HG03565 (cell line): ENCODE data around the gene KIAA0930.
A peak's percentile ranks its signal among the peaks of the same experiment; 100 is the strongest.

Source experiments
- ATAC-seq: cut with Tn5 transposase; IDR thresholded peaks from one replicate; pipeline ENCODE4 v1.9.1; 2021; ENCODE audit warnings: mild to moderate bottlenecking, moderate library complexity; ENCODE audit not compliant: unreplicated experiment

Gene KIAA0930

DNA sequence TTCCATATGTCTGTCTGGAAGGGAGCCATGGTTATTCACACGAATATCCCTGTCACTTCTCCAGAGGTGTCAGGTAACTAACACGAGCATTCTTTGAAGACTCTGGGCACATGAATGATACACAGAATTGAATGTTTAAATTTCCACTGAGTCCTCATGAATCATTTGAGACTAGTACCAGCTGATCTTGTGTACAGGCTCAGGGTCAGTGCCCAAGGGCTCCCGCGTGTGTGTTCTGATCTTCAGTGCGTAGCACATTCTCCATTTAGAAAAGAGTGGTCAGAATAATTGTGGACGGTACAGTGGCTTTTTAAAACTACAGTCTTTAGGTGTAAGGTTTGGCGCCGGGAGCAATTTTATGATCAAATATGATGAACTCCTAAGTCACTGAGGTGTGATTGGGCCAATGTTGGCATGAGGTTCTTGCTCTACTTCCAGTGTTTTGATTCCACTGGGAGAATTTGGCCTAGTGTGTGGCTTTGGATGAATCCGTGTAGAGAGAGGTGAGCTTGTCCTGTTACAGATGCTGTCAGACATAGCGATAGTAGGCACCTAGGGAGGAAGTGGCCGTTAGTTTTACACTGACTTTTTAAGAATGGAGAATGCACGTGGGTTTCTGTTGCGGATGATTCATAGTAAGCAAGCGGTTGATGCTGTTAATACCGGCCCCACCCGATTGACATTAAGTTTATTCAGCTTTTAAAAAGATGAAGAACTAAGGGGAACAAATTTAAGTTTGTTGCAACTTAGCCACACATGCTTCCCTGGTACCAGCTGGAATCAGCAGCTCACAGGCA, 54.8 kb downstream of the KIAA0930 start:
- ATAC-seq, result no peak

DNA sequence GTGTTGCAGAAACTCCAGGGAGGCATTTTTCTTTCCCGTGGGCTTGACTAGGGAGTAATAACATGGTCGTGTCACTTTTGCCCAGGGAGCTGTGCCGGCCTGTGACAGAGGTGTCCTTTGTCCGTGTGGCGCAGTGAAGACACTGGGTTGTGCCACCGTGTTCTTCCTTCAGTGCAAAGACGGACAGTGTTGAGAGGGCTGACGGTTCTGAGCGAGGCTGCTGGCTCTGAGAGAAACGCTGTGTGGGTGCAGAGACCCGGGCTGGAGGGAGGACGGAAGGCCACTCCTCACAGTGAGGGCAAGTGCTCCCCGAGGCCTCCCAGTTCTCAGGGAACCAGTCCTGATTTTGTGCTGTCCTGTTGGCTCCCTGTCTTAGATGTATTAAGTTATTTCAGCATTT, 56.7 kb downstream of the KIAA0930 start:
- no peak for ATAC-seq

DNA sequence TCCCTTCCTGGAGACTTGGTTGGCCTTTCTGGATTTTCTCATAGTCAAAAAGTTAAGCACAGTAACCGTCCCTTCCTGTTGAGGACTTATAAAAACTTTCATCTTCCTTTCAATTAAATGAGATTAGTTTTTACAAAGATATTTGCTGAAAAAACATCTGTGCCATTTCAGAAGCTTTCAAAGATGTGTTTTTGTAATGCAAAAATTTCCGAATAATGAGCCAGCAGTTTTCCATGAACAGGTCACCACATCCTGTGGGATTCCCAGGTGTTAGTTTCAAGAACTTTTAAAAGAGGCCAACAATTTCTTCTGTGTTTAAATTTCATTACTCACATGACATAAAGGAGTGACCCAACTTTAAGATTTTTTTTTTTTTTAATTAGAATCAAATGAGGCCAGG, 58.9 kb downstream of the KIAA0930 start:
- no peak for ATAC-seq

DNA sequence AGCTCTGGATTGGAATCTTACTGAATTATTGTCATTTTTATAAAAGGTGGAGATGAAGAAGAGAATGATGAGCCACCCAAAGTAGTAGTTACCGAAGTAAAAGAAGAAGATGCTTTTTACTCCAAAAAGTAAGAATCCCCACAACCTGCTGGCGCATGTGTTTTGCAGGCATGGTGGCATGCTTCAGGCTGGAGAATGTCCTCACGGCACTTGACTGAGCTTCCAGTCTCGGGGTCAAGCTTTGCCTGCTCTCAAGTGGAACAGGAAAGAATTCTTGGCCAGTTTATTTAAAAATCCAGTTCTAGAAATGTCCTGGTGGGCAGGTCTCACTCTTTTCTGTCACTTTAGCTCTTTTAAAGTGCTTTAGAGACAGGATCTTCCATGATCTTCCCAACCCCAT, 59.5 kb downstream of the KIAA0930 start:
- ATAC-seq, result no peak

DNA sequence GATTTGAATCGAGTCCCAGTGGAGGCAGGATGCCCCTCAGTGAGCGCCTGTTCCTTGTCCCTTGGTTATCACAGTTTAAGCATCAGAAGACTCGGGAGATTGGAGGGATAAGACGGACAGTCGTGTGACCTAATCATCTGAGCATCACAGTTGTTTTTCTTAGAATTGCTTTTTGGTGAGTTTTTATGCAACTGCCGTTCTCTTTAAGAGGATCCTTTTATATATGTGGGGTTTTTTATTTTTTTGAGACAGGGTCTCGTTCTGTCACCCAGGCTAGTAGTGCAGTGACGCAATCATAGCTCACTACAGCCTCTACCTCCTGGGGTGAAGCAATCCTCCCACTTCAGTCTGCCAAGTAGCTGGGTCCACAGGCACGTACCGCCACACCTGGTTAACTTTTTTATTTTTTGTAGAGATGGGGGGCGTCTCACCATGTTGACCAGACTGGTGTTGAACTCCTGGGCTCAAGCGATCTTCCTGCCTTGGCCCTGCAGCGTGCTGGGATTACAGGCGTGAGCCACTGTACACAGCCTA, 60.5 kb downstream of the KIAA0930 start:
- no peak for ATAC-seq

DNA sequence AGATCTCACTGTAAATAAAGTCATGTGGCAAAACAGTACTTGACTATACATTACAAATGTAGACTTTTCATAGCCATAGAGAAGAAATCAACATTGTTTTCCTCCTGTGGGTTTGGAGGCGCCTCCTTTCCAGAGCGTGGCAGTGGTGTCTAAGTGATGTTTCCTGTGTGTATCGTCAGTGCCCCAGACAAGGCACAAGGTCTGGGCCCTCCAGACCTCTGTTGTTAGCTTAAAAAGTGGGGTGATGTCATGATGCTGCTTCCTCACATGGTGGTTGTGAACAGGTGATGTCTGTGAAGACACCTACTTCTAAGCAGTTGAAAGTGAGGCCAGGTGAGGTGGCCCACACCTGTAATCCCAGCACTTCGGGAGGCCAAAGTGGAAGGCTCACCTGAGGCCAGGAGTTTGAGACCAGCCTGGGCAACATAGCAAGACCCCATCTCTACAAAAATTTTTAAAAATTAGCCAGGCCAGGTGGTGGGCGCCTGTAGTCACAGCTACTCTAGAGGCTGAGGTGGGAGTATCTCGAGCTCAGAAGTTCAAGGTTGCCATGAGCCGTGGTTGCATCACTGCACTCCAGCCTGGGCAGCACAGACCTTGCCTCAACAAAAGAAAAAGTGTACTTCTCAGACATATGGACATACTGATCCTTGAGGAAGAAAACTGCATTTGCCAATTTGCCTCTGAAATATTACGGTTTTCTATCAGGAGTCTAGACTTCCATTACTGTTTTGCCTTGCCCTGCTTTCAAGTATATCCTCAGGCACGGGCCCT, 61.2 kb downstream of the KIAA0930 start:
- ATAC-seq, result no peak

DNA sequence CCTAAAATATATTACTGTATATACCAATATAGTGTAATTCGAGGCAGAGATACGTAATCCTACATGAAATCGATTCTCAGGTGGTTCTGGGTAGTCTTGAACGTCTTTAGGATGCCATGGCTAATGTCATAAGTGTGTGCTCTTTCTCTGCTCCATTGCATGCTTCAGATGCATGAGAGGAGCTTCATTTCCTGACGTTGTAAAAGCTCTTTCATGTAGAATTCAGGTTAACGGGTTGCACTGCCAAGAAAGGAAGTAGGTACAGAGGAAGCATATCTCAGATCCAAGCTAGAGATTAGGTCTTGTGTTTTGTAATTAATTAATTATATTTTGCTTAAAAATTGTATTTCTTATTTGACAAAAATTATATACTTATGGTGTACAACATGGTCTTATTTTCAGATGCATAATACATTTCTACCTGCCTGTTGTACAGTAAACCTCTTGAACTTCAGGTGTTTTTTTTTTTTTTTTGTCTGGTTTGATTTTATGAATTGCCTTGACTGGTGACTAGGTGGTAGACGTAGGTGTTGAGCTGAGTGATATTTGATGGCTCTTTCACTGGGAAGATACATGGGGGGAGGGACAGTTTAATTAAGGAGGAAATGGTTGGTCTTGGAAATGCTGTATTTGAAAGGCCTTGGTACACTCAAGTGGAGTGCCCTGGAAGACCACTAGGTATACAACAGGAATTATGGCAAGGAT, 67.7 kb downstream of the KIAA0930 start:
- no peak for ATAC-seq

DNA sequence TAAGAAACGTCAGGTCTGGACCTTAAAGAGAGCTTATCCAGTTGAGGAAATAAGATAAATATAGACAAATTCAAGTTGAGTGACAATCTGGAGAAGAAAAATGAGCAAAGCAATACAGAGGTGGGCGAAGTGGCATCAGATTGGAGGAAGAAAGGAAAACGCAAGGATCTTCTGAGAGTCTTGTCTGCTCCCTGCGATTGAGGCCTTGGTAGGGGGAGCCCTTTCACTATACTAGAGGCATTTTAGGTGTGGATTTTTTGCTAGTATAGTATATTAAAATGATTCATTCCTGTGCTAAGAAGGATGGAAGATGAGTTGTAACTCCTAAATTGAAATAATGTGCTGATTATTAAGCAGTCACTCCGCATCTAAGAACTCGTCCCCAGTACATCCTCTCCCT, 68.9 kb downstream of the KIAA0930 start:
- no peak for ATAC-seq

DNA sequence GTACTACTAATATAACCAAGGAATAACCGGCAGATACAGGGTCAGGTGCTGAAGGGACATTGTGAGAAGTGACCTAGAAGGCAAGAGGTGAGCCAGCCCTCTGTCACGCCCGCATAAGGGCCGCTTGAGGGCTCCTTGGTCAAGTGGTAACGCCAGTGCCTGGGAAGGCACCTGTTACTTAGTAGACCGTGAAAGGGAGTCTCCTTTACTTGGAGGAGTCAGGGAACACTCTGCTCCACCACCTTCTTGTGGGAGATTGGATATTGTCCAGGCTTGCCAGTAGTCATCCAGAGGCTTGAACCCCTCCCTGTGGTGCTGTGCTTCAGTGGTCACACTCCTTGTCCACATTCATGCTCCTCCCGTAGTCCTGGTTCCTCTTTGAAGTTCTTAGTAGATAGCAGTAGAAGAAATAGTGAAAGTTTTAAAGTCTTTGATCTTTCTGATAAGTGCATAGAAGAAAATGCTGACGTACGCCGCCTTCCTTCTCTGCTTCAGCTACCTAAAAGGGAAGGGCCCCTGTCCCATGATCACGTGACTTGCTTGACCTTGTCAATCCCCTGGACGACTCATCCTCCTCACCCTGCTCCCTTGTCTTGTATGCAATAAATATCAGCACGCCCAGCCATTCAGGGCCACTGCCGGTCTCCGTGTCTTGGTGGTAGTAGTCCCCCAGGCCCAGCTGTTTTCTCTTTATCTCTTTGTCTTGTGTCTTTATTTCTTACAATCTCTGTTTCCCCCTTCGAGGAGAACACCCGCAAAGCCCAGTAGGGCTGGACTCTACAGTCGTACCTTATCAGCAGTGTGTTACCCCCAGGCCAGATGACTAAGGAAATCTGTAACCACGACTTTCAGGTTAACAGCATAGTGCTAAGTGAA, 70.9 kb downstream of the KIAA0930 start:
- ATAC-seq, result no peak

DNA sequence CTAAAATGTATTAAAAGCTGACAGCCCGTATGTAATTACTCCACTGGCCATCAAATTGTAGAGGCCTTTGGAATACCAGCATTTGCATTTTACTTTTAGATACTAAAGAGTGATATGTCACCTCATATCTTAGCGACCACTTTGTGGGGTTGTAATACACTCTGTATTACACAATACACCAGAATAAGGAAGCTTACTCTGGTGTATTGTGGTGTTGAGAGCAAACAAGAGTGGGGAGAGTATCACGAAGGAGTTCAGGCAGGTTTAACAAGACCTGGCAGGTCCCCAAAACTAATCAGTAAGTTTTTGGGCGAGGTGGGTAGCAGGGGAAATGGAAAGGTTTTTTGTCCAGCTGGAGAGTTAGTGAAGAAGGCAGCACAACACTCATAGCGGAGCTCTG, 73.8 kb downstream of the KIAA0930 start:
- no peak for ATAC-seq

DNA sequence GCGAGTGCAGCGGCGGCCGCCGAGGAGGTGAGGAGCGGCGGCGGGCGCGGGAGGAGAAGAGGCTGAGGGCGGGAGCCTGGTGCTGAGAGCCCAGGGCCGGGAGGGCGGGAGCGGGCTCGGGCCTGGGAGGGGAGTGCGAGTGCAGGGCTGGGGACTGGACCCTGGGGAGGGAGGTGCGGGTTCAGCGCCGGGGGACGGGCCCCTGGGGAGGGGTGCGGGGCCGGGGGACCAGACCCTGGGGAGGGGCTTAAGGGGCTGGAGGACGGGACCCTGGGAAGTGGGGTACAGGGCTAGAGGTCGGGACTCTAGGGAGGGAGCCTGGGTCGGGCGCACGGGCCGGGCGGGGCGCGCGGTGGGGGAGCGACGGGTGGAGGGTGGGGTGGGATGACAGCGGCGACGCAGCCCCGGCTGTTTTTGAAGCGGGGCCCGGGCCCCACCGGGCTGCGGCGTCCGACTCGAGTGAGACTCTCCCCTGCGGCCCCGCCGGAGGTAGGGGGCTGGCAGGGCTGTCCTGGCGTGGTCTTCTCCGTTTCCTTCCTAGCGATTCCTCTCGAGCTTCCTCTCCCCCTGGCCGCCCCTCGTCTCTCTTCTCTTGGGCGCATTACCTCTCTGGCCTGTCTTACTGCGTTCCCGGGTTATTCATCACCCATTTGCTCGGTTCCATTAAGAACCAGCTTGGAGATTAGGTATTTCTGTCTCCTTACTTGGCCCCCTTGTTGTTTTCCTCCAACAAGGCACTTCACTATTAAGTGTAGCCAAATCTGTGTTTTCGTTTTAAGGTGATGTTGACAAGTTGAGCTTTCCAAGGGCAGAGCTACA, 76.2 kb downstream of the KIAA0930 start:
- ATAC-seq, result peak; percentile 2

DNA sequence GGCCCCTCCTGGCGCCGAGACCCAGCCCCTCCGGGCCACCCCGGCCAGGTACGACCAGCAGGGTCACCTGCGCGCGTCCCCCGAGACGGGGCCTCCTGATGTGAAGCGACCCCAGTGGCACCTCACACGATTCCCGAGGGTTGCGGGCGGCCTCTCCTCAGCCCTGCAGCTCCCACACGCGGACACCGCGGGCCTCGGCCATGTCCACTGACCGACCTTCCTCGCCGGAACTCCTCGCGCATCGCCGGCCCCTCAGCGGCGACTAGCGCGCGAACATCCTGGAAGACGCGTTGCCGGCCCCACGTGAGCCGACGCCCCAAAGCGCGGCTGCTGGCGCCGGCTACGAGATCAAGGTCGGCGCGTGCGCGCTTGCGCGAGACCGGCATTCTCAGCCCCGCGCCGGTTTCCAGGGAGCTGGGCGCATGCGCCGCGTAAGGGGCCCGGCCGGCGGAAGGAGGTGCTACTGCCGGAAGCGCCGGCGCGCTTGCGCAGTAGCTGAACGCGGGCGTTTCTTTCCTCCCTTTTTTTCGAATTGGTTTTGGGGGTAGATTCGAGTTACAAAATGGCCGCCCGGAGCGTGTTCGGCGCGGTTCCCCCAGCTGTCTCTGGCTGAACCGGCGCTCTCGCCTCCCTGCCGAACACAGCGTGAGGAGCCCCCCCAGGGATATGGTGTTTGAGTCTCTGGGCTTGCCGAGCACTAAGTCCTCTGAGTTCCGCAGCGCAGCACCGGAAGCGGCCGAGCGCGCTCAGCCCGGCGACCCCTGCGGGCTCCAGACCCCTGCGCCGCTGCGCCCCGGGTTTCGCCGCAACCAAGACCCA, 77.0 kb downstream of the KIAA0930 start, which contains the start of gene NUP50:
NUP50 (plus strand) TSS at position 475 of the 819 bp plus-strand sequence. CDS start 4,253 bp downstream, outside the sequence.
- ATAC-seq, result peak; percentile 84

DNA sequence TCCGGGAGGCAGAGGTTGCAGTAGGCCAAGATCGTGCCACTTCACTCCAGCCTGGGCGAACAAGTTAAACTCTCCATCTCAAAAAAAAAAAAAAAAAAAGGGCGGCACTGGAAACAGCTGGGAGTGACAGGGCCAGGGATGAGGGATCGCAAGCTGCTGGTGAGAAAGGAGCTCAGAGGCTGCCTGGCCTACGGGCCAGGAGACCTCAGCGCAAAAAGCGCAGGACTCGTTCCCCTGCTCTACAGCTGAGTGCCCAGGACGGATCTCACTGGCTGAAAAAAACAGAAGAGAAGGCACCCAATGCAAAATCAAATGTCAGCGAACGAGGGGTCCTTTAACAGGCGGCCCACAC, 77.6 kb downstream of the KIAA0930 start:
- no peak for ATAC-seq

DNA sequence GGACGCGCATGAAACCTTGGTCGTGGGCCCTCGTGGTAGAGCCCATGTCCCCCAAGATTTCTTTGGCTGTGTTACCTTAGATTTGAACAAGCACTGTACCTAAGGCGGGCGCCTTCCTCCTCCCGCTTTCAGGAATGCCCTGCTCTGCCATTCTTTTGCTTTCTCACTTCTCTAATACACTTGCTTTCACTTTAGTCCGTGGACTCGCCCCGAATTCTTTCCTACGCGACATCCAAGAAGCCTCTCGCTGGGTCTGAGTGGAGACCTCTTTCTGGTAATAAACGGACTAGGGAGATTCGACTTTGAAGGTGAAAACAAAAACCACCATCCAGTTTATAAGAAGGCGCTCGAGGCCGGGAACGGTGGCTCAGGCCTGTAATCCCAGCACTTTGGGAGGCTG, 78.2 kb downstream of the KIAA0930 start:
- no peak for ATAC-seq

DNA sequence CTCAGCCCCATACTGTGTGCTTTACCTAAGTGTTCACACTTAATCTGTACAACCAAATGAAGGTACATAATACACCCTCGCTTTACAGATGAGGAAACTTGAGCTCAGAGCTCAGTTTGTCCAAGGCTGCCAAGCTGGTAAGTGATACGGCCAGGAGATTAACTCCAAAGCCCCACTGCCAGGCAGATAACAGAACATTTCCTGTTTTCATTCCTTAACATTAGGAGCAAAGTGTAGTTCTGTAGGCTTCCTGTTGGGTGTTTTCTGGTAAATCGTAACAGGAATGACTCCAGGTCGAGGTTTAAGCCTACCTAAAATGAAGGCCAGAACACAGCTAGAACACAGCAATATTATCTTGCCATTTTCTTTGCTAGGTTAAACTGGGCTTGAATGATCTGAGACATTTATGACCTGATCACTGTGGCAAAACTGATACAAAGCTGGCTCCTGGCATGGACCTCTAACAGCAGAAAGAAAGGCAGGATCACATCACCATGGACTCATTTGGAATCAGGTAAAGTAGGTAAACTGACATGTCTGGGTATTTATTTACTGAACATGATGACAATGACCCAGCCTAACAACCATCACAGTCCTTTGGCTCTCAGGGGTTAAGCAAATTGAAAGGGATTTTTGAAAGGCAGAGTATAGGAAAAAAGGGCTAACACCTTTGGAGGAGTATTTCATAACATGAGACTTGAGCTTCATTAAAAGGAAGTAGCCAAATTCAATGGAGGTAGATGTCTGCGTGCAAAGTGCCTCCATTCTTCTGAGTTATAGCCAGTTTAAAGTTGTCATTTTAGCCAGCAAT, 80.8 kb downstream of the KIAA0930 start:
- no peak for ATAC-seq

DNA sequence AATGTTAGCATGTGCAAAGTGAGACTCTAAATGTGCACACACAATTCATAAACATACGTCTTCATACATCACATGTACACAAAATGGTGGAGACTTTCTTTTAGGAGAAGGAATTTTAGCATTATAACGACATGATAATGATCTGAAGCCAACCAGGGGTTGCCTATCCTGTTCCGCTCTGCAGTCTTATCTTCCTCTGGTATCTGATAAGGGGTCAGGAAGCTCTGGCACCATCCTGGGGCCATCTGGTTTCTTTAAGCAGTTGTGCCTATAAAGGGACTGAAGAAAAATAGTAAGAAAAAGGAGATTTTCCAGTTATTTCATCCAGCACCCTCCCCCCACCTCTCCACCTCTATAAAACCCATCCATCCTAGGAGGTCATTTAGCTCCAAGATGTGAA, 82.8 kb downstream of the KIAA0930 start:
- ATAC-seq, result no peak

DNA sequence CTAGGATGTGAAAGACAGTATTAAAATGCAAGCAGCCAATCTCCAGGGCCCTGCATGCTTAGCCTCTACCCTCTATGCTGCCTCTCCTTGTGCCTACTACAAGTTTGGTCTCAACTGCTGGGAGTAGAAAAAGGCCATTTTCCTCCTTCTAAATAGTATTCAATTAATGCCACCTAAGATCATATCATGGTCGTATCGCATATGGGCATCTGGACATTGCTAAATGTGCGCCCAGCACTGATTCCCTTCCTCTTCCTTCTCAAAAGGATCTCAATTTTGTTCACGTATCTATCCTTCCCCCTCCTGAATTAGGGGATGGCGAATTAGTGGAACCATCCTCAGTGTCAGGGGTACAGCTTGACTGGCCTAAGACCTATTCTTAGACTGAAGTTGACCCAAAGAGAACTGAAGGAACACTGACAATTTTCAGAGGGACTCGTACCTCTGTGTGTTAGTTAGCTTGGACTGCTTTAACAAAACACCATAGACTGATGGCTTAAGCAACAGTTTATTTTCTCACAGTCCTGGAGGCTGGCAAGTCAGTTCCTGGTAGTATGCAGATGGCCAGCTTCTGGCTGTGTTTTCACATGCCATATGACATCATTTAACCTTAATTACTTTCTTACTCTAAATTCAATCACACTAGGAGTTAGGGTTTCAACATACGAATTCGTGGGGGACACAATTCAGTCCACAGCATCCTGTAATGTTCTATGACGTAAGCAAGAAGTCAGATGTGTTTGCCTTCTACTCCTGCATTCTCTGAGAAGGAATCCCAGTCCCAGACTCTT, 85.4 kb downstream of the KIAA0930 start:
- ATAC-seq, result no peak
